HG02610 (cell line): ENCODE results near the gene EPHA5.

Experiments
- ATAC-seq: cut with Tn5 transposase; IDR thresholded peaks from one replicate; pipeline ENCODE4 v1.9.1; 2021; ENCODE audit warnings: mild to moderate bottlenecking, moderate library complexity; ENCODE audit not compliant: unreplicated experiment

EPHA5 gene

DNA sequence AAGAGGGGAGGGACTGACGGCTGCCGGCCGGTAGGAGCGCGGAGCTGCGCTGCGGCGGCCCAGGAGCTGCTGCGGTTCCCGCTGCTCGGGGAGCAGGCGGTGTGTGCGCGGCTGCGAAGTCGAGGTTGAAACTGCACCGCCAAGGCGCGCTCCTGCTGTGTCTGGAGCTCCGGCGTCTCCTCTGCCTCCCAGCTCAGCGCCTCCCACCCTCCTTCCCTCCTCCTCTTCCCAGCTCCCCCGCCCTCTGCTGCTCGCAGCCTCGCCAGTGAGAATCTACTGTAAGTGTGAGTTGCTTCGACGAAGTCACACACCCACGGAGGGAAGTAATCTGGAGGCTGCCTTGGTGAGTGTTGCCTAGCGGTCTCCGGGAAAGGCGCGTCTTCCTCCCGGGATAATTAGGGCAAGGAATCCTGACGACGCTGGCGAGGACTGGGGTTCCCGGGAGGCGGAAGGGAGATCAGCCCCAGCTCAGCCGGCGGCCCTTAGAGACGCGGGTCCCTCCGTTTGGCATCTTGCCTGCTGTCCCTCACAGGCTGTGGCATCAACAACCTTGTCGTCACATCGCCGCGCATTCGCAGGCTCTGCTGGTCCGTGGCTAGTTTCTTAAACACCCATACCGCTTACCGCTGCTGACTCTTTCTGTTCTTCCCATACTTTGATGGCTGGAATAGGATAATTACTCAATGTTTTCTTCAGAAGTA, at the start of gene EPHA5:
EPHA5 (minus strand) TSS at position 159 of the 701 bp plus-strand sequence. CDS start 747 bp downstream, outside the sequence.
- ATAC-seq, result peak; percentile 59

DNA sequence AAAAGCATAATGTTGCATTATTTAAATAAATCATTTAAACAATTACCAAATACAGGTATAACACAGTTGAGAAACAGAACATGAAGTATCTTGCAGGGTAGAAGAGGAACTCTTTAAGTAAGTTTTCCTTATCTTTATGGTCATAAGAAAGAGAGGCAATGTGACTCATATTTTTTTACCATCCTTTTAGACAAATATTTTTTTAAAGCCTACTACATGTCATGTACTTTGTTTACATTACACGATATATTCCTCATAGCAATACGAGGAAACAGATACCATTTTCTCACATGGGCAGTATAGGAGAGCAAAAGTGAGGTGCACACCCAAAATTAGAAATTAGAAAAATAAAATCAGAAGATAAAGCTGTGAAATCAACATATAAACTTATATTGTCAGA, 49.3 kb upstream of the EPHA5 start:
- ATAC-seq, result no peak

DNA sequence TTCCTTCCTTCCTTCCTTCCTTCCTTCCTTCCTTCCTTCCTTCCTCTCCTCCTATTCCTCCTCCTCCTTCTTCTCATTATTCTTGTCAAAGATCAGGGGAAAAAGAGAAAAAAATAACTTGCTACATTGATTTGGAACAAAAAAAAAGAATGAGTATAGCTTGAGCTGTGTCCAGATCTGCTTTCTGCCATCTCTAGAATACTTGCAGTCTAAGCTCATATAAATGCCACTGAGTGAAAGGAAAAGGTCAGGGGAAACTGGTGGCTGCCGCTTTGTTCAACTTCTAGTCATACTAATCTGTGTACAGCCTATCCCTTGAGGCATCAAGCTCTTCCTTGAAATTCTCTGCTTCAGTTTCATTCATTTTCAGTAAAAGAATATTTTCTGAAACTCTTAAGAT, 28.3 kb upstream of the EPHA5 start:
- ATAC-seq, result no peak

- ATAC-seq, result no peak
These were observed 26.1 kb upstream of the EPHA5 start for GRCh38 chr4:65696436-65696835.

DNA sequence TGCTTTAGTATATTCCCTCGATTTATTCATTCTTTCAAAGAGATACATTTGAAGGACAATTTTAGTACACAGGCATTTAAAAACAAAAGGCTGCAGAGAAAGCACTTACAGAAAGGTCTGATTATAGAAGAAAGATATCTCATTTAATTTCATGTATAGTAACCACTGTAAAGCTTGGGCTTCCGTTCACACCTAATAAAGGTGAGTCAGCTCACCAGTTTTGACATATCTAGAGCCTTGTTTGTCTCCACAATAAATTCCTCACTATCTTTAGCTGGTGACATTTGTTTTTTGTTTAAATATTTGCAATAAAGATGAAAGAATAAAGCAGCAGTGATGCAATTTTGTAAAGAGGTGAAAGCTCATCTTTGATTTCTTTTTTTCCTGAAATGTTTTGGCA, 1.1 kb upstream of the EPHA5 start:
- no peak for ATAC-seq

- ATAC-seq, result no peak
These were observed 314 bp downstream of the EPHA5 start for GRCh38 chr4:65670020-65670330.

GRCh38 chr4:65669111-65670019, 924 bp downstream of the EPHA5 start:
- no peak for ATAC-seq

- ATAC-seq, result no peak
These were observed 1.8 kb downstream of the EPHA5 start for GRCh38 chr4:65668201-65669089.

DNA sequence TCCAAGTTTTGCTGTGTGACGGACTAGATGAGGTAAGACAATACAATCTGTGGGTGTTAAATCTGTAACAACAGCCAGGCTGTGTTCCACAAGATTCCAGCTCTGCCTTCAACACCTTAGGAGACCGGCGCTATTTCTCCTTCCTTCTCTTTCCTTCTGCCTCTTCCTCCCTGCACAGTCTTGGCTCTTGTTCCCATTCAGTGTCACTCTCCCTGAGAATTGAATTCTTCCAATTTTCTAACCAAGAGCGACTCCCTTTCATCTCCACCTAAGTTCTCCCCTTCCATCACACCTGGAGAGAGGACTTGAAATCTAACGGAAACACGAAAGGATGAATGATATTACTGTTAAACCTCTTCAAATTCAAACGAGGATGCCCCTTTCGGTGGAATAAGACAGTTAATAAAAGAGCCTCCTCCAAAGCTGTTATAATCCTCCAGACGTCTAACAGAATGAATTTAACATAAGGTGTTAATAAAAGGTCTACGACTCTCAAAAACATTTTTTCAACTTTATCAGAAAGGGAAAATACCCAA, 2.7 kb downstream of the EPHA5 start:
- no peak for ATAC-seq

DNA sequence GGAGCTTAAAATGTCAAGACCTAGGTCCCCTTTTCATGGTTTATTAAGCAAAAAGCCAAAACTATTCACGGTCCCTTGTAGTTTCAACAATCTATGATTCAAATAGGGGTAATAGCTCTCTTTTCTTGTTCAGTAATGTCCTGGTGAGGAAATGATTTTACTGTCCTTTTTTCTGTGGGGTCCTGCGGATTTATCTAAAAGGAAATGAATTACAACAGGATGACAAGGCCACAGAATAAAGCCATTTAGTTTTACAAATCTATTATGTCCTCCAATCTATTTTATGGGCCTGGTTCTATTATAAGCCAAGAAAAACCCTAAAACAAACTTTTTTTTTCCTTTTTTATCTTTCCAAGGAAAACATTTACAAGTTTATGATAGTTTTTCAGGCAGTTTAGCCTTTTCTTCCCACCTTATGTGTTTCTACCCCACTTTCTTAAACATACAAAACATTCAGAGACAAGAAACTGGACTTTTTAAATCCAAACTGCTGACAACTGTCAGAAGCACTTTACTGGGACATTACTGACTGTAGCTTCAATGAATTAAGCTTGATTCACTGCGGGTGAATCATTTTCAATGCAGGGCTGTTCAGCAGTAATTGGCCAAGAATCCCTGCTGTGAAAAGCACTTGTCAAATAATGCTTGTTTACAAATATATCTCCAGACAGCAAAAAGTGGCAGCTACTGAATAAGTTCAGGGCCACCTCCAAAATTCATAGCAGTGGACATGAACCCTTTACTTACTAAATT, 4.3 kb downstream of the EPHA5 start:
- no peak for ATAC-seq

DNA sequence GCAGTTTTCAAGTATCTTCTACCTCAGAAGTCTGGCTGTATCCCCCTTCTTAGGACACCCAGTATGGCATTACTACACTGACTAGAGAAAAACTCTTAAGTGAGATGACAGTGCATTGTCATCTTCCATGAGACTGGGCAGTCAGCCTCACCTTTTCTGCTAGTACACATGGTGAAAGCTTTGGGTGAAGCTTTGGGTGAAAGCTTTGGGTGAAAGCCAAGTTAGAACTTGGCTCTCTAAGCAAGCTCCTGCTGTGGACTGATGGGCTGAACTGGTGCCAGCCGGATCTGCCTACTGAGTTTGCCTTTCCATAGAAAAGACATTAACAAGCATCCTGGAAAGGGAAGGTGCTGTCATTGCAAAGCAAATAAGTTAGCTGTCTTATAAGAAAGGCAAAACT, 8.8 kb downstream of the EPHA5 start:
- no peak for ATAC-seq

DNA sequence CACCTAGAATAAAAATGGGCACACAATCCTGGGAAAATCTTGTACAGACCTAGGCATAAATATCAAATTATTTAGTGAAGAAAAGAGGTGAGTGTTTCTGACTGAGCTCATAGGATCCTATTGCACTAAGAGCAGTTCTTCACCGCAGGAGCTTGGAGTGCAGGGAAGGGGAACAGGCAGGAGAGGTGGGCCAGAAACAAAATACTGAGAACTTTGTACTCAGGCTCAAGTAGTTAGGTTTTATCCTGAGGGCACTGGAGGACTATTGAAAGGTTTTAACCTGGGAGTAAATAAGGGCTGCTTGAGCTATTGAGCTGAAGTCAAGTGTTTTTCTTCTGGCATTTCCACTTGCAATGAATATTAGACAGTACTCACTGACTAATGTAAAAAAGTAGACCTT, 12.2 kb downstream of the EPHA5 start:
- ATAC-seq, result no peak

GRCh38 chr4:65656008-65656407, 14.3 kb downstream of the EPHA5 start:
- ATAC-seq, result no peak

GRCh38 chr4:65654976-65655375, 15.3 kb downstream of the EPHA5 start:
- no peak for ATAC-seq

DNA sequence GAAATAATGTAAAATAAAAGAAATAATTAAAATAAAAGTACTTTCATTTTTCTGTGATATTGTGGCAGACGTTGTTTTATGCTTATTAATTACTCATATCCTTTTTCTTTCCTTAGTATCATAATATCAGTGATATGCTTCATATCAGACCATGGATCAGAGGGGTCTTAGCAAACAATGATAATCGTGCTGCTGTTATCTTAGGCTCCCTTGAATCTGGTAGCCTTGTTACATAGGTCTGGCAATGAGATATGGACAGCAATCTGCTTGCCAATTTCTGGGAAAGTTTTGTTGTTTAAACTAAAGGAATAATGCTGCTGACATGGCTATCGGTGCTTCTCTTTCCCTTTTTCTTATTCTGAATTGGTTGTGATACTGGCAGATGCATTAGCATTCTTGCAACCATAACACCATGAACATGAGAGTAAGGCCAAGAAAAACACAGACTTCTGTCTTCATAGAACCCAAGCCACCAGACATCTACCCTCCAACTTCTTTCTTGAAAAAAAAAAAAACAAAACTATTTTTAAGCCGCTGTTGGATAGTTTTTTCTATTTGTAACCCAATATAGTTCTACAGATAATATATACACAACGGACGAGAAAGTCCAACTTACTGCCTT, 16.4 kb downstream of the EPHA5 start:
- no peak for ATAC-seq

GRCh38 chr4:65651751-65652150, 18.5 kb downstream of the EPHA5 start:
- no peak for ATAC-seq

DNA sequence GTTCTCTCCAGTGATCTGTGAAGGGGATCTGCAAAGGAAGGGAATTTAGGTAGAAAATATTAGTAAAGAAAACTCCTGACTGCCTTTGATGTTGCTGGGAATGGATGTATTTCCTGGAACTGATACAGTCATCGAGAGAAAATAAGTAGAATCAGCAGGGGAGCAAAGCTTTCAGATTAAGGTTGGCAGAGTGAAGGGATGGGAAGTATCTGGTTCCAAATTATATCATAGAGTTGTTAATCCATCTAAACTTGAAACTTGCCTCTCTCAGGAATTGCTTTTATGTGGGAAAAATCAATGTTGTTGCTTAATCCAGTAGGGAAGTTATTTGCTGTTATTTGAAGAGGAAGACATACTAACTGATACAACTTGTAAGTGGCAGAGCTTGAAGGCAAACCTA, 19.3 kb downstream of the EPHA5 start:
- ATAC-seq, result no peak

DNA sequence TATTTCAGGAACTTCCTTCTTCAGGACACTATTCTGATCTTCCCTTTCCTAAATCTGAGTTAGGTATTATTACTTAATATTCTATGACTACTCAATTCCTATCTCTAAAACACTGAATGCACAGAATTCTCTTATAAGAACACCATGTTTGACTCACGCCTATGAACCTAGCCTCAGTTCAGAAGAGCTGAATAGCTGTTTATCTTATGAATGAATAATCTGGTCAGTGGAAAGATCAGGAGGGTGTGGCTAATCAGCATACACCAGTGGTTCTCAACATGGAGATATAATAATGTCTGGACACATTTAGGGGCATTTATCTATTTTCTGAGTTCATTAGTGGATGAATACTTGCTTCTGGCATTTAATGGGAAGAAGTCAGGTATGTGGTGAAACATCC, 24.2 kb downstream of the EPHA5 start:
- ATAC-seq, result no peak

DNA sequence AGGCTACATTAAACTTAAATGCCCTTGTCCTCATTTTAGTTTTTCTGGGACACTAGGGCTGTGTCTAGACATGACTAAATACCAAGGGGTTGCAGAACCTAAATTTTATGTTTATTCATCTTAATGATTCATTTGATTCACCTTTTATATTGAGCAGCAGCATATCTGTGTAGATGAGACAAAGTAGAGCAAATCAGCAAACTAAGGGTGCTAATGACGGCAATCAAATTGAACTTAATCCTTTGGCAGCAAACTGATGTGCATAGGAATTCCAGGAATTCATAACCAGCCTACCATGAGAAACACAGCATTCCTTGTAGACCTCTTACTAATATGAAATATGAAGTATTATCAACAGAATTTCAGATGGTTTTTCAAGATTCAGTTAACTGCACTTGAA, 25.1 kb downstream of the EPHA5 start:
- ATAC-seq, result no peak
